C4-2B (cell line): ENCODE results near the gene FLYWCH1.

Source experiments
- H3K27ac ChIP-seq: fragments of 450-650 bp; 2 replicates; pipeline ENCODE4 v1.5.1; 2017
- ZFX ChIP-seq: fragments of 450-650 bp; IDR thresholded peaks from 2 replicates; pipeline ENCODE4 v1.6.1; 2017
- TF ChIP-seq, protein P1 (sequence below): fragments of 450-650 bp; conservative IDR thresholded peaks from 2 replicates; pipeline ENCODE4 v1.5.1; 2017; ENCODE audit warnings: mild to moderate bottlenecking

FLYWCH1 gene

DNA sequence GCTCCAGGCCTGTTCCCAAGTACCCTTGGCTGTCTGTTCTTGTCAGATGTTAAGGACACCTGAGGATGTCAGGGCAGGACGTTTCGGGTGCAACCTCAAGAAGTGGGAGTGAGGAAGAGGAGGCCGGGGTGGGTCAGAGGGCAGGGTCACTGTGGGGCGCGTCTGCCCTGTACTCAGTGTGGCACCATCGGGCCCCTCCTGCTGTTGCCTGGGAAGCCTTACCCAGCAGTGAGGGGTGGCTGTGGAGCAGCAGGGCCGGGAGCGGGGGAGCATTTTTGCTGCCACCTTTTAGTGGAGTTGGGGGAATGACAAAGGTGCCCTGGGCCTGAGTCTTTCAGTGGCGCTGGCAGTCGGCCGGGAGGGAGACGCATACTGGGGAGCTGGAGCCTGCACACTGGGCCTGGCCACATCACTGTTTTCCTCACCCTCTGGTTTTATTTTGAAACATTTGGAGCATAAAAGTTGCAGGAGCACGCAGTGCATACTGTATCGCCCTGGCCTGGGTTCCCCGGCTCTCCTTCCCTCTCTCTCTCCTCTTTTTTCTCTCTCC lies 11.1 kb upstream of the FLYWCH1 start:
- no peak for TF ChIP-seq ZFX
- TF ChIP-seq, protein P1, sequence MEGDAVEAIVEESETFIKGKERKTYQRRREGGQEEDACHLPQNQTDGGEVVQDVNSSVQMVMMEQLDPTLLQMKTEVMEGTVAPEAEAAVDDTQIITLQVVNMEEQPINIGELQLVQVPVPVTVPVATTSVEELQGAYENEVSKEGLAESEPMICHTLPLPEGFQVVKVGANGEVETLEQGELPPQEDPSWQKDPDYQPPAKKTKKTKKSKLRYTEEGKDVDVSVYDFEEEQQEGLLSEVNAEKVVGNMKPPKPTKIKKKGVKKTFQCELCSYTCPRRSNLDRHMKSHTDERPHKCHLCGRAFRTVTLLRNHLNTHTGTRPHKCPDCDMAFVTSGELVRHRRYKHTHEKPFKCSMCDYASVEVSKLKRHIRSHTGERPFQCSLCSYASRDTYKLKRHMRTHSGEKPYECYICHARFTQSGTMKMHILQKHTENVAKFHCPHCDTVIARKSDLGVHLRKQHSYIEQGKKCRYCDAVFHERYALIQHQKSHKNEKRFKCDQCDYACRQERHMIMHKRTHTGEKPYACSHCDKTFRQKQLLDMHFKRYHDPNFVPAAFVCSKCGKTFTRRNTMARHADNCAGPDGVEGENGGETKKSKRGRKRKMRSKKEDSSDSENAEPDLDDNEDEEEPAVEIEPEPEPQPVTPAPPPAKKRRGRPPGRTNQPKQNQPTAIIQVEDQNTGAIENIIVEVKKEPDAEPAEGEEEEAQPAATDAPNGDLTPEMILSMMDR: no peak
- H3K27ac ChIP-seq: no peak overlapping the region

DNA sequence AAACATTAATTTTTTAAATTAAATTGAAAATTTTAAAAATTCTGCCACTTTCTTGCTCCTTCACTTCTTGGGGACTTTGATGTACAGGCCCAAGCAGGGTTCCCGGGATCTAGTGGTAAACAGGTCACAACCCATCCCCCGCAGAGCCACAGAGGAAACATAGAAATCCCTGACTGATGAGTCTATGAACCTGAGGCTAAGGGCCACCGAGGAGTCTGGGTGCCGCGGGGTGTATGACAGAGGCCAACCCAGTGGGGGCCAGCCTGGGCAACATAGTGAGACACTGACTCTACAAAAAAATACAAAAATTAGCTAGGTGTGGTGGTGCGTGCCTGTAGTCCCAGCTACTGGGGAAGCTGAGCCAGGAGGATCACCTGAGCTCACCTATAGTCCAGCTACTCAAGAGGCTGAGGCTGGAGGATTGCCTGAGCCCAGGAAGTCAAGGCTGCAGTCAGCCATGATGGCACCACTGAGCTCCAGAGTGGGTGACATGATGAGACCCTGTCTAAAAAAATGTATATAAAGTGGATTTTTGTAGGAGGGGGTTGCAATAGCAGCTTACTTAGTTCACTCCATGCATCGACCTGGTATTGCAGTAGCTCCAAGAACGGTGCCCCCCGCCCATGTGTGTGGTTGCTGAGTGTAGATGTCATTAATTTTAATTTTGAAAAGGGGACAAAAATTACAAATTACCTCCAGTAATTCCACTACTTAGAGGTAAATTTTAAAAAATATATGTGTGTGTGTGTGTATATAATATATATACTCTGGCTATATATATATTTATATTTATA lies 9.2 kb upstream of the FLYWCH1 start:
- TF ChIP-seq, protein P1: no peak
- no peak for TF ChIP-seq ZFX
- H3K27ac ChIP-seq: no peak overlapping the region

- H3K27ac ChIP-seq: peak overlapping the region; percentile 98
- 0 out of 2 replicates have a peak, but pooled peaks have one; percentile 26 for TF ChIP-seq ZFX
- TF ChIP-seq, protein P1: peak; percentile 98
Observed at GRCh38 chr16:2904100-2904921, 7.4 kb upstream of the FLYWCH1 start.

DNA sequence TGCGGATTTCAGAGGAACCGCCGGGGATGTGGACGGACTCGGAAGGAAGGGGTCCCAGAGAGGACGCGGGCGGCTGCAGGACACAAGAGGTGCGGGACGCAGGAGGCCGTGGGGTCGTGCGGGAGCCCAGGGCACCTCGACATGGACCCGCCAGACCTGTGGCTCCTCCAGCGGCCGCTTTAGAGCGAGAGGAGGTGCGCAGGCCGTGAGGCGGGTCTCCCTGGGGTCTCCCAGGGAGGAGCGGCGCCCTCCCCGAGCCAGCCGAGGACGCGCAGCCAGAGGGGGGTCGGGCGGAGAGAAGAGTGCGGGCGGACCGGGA lies 6.8 kb upstream of the FLYWCH1 start:
- H3K27ac ChIP-seq: peak overlapping the region; percentile 98
- no peak for TF ChIP-seq ZFX
- TF ChIP-seq, protein P1: no peak

DNA sequence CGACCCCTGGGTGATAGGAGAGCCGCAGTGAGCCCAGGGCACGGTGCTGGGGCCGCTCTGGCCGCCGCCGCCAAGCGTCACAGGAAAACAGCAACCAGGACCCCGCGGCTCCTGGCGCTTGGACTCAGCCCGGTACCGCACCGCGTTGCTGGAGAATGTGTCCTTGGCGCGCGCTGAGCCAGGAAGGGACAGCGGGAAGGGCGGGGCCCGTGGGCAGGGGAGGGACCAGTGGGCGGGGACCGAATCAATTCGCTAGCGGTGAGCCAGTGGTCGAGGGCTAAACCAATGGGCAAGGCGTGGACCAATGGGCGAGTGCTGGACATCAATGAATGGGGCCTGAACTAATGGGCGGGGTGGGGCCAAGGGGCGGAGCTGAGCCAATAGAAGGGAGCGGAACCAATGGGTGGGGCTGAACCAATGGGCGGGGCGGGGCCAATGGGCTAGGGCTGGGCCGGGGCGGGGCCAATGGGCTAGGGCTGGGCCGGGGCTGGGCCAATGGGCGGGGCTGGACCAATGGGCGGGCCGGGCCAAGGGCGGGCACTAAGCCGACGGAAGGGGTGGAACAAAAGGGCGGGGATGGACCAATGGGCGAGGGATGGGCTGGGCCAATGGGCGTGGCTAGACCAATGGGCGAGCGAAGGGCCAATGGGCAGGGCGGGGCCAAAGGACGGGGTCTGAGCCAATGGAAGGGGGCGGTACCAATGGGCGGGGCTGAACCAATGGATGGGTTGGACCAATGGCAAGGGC lies 6.3 kb upstream of the FLYWCH1 start:
- no peak for TF ChIP-seq ZFX
- TF ChIP-seq, protein P1: no peak
- peak overlapping the region; percentile 98 for H3K27ac ChIP-seq

- TF ChIP-seq, protein P1: no peak
- TF ChIP-seq ZFX: no peak
- H3K27ac ChIP-seq: peak overlapping the region; percentile 43; the same call in 1 of the 2 replicates
Observed at GRCh38 chr16:2905988-2906387, 5.7 kb upstream of the FLYWCH1 start.
